GM18867 (cell line): Measurements from ENCODE around the gene DIRAS1.
A peak's percentile ranks its signal among the peaks of the same experiment; 100 is the strongest.

Source experiments
- ATAC-seq: cut with Tn5 transposase; IDR thresholded peaks from one replicate; pipeline ENCODE4 v1.9.1; 2021; ENCODE audit warnings: mild to moderate bottlenecking, moderate library complexity; ENCODE audit not compliant: unreplicated experiment

Gene DIRAS1

GRCh38 chr19:2755811-2756210 is 34.6 kb upstream of the DIRAS1 start:
- no peak for ATAC-seq

- no peak for ATAC-seq
Measured at GRCh38 chr19:2755448-2755705, 34.2 kb upstream of the DIRAS1 start.

GRCh38 chr19:2754659-2755447 is 33.7 kb upstream of the DIRAS1 start:
- ATAC-seq: no peak

- ATAC-seq: no peak
Measured at GRCh38 chr19:2751438-2751830, 30.3 kb upstream of the DIRAS1 start.

- ATAC-seq: no peak
Measured at GRCh38 chr19:2750808-2751437, 29.8 kb upstream of the DIRAS1 start.

- peak; percentile 50 for ATAC-seq
Measured at GRCh38 chr19:2747349-2747748, 26.2 kb upstream of the DIRAS1 start.

- no peak for ATAC-seq
Measured at GRCh38 chr19:2744113-2744512, 22.9 kb upstream of the DIRAS1 start.

- no peak for ATAC-seq
Measured at GRCh38 chr19:2743099-2743498, 21.9 kb upstream of the DIRAS1 start.

- no peak for ATAC-seq
Measured at GRCh38 chr19:2740314-2740656, 19.1 kb upstream of the DIRAS1 start.

GRCh38 chr19:2739602-2740313 is 18.6 kb upstream of the DIRAS1 start, which contains the start of gene SLC39A3:
Gene SLC39A3, minus strand, starts transcription at chr19:2740017. Its CDS starts 2,760 bp downstream, at chr19:2737257.
- peak; percentile 94 for ATAC-seq

- ATAC-seq: no peak
Measured at GRCh38 chr19:2736550-2737190, 15.5 kb upstream of the DIRAS1 start.

- no peak for ATAC-seq
Measured at GRCh38 chr19:2735374-2735773, 14.2 kb upstream of the DIRAS1 start.

- ATAC-seq: no peak
Measured at GRCh38 chr19:2734589-2735288, 13.6 kb upstream of the DIRAS1 start.

- no peak for ATAC-seq
Measured at GRCh38 chr19:2733930-2734588, 12.9 kb upstream of the DIRAS1 start.

GRCh38 chr19:2732883-2733282 is 11.7 kb upstream of the DIRAS1 start:
- ATAC-seq: no peak

GRCh38 chr19:2732157-2732725 is 11.1 kb upstream of the DIRAS1 start:
- no peak for ATAC-seq

- ATAC-seq: no peak
Measured at GRCh38 chr19:2731181-2731995, 10.2 kb upstream of the DIRAS1 start.

GRCh38 chr19:2729943-2730818 is 9.0 kb upstream of the DIRAS1 start:
- no peak for ATAC-seq
